LNCAP (cell line): ENCODE data around the gene ZNF430.
A peak's percentile ranks its signal among the peaks of the same experiment; 100 is the strongest.

Experiments
- CTCF ChIP-seq: fragments of 450-650 bp; IDR thresholded peaks from 2 replicates; pipeline ENCODE4 v1.5.1; 2017; ENCODE audit warnings: mild to moderate bottlenecking

The ZNF430 gene

GRCh38 chr19:21020298-21021227 is at the start of gene ZNF430:
Gene ZNF430 (plus strand): TSS chr19:21020657. CDS start chr19:21020801, 144 bp downstream.
- TF ChIP-seq CTCF, result no peak

- TF ChIP-seq CTCF, result no peak
These were observed 20.6 kb upstream of the ZNF430 start for GRCh38 chr19:20999731-21000352.

DNA sequence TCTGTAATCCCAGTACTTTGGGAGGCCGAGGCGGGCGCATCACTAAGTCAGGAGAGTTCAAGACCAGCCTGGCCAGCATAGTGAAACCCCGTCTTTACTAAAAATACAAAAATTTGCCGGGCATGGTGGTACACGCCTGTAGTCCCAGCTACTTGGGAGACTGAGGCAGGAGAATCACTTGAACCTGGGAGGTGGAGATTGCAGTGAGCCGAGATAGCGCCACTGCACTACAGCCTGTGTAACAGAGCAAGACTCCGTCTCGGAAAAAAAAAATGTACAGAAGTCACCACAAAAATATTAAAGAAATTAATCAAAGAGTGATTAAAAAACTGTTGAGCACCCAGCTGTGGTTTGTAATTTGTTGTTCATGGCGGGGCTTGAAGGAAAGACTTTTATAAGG is 781 bp downstream of the ZNF430 start:
- TF ChIP-seq CTCF, result 0 out of 2 replicates have a peak, but pooled peaks have one; percentile 14

- no peak for TF ChIP-seq CTCF
These were observed 2.5 kb downstream of the ZNF430 start for GRCh38 chr19:21022996-21023395.

DNA sequence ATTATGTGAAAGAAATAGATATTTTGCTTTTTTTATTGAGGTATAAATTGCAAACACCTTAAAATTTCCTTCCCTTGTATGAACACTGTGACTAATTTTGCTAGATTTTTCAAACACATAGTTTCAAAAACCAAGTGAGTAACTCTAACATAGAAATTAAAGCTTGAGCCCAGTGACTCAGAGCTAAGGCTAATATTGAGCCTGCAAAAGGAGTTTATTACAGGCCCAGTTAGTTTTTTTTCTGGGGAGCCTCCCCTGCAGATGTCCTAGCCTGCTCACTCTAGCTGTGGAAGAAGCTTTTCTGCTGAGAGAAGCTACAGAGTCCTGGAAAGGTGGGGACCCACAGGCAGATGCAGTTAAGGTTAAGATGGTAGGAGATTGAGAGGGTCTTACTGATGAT is 3.4 kb downstream of the ZNF430 start:
- TF ChIP-seq CTCF, result no peak

- no peak for TF ChIP-seq CTCF
These were observed 8.5 kb downstream of the ZNF430 start for GRCh38 chr19:21028969-21029268.

GRCh38 chr19:21045028-21045427 is 24.6 kb downstream of the ZNF430 start:
- no peak for TF ChIP-seq CTCF
